NCI-H2081 (cell line): Measurements from ENCODE around the gene LRRC43.

Source experiments
- DNase-seq, 2 experiments: peaks; one replicate each; lab custom pipeline; 2025; lab: John Stamatoyannopoulos, UW

LRRC43 gene

DNA sequence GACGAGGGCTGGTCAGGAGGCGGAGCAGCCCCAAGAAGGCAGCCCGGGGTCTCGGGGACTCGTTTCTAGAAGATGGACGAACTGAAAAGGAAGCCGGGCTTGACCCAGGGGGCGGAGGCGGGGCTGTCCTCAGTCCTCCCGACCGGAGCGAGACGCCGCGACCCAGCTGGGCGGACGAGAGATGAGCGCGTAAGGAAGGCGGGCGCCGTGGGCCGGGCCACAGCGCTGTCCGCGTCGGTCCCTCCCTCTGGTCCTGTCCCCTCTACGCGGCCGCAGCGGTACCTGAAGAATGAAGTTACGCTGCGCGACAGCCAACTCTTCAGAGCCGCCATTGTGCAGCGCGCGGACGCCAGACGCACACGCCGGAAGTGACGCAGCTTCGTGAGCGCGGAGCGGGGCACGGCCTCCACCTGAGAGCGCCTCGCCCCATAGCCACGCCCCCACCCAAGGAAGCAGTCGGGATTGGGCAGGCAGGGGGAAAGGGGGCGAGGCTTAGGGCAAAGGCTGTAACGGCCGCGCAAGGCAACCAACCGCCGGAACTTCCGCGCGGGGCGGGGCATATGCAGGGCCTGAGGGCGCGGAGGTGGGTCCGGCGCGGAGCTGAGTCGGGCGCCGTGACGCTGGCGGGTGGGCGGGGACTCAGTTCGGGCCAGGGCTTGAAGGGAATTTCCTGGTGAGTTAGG is 42.9 kb downstream of the LRRC43 start, which contains the start of gene DIABLO:
Gene DIABLO, minus strand, starts transcription at position 370 of the 683 bp plus-strand sequence. Its CDS starts 38 bp downstream, at position 332.
- peak; percentile 99 to 100 for DNase-seq

- no peak for DNase-seq
These were observed 43.6 kb downstream of the LRRC43 start for GRCh38 chr12:122226366-122227125.

- peak; percentile 31 to 52 for DNase-seq
These were observed 44.4 kb downstream of the LRRC43 start for GRCh38 chr12:122227341-122227740.

GRCh38 chr12:122228092-122228491 is 45.2 kb downstream of the LRRC43 start:
- no peak for DNase-seq

DNA sequence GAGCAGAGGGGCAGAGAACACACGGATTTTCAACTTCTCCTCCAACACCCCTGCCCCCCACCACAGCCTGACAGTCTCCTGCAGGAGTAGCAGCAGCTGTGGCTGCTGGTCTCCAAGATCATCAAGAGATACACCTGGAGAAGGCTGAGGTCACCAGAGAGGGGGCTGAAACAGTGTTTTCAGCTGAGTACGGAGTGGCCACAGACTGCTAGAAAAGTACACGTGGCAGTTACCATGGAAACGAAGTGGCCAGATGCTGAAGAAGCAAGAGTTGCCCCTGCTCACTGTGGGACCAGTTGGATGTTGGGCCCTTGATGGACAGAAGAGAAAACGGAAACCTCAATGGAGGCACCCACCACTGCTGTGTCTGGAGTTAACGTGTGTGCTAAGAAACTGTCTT is 47.9 kb downstream of the LRRC43 start:
- DNase-seq = no peak

GRCh38 chr12:122232691-122233090 is 49.8 kb downstream of the LRRC43 start:
- DNase-seq = no peak

GRCh38 chr12:122235741-122236140 is 52.8 kb downstream of the LRRC43 start:
- DNase-seq = no peak

DNA sequence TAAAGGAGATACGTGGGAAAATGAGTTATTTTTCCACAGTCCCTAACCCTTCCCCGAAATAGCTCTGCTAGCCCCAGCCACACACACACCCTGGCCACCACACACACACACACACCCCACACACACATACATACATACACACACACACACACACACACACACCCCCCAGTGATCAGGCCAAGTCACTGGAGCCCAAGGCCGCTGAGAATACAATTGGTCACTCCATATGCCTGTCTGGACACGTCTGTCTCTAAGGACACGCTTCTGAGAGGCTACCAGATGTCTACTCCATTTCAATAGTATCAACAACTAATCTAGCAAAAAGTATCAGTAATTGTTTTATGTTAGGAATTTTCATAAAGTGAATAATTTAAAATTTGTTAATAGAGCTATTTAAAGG is 55.9 kb downstream of the LRRC43 start:
- no peak for DNase-seq

DNA sequence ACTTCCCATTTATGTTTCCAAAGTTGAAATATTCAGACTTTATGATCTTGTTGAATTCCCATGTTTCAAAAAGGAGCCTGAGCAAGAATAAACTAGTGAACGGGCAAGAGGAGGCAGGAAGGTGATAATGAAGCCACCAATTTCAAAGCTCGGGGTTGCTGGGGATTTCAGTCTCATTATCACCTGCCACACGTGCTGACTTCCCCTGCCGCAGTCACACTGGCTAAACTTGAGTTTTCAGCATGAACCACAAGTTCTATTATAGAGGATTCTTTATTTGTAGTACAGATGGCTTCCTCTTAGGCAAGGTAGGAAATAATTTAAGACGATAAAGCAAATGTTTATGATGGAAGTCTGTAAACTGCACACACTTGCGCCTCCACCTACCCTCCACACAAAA is 61.0 kb downstream of the LRRC43 start:
- no peak for DNase-seq

GRCh38 chr12:122244565-122245371 is 61.8 kb downstream of the LRRC43 start:
- DNase-seq = no peak

DNA sequence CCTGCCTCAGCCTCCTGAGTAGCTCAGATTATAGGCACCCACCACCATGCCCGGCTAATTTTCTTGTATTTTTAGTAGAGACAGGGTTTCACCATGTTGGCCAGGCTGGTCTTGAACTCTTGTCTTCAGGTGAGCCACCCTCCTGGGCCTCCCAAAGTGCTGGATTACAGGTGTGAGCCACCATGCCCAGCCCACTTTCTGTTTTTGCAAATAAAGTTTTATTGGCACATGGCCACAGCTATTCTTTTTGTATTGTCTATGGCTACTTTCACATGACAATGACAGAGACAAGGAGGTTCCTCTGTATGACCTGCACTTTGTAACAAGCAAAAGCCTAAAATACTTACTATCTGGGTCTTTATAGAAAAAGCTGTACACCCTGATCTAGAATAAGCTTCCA is 62.6 kb downstream of the LRRC43 start:
- no peak for DNase-seq

DNA sequence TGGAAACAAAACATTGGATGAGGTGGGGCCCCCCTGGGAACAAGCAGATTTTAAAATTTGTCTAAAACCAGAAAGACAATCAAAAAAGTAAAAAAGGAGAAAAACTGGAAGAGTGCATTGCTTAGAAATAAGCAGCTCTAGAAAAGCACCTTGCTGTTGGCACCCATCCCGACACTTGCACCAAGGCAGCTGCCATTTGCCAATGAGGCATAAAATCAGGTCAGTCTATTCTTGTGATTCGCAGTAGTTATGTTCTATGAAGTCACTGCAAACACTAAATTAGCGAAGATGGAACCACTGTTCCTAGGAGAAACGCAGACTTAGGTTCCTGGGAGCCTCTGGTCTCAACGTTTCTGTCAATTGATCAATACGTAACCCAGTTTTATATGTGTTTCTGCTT is 67.1 kb downstream of the LRRC43 start:
- peak; percentile 1 to 24 for DNase-seq

GRCh38 chr12:122250536-122250935 is 67.6 kb downstream of the LRRC43 start:
- no peak for DNase-seq
